Mesenchymal stem cell (in vitro differentiated cells and primary cell): Measurements from ENCODE around the gene SREBF1.
A peak's percentile ranks its signal among the peaks of the same experiment; 100 is the strongest.

ENCODE experiments used
- DNase-seq: peaks from one replicate; pipeline ENCODE4 v3.0.0-alpha.2; 2013
- H2AFZ ChIP-seq: one replicate; pipeline ENCODE4 v1.6.1; 2013; ENCODE audit warnings: low read depth, mild to moderate bottlenecking, control low read depth, inconsistent platforms, low read length, moderate library complexity
- H2AK5ac ChIP-seq: 2 replicates; pipeline ENCODE4 v1.6.1; 2013; ENCODE audit warnings: low read length, moderate library complexity, mild to moderate bottlenecking, inconsistent platforms; ENCODE audit not compliant: severe bottlenecking
- H2BK120ac ChIP-seq: one replicate; pipeline ENCODE4 v1.6.1; 2013; ENCODE audit warnings: low read depth, mild to moderate bottlenecking, inconsistent platforms, low read length, moderate library complexity
- H2BK12ac ChIP-seq, 2 experiments: one replicate each; pipeline ENCODE4 v1.6.1; 2013; ENCODE audit warnings: inconsistent platforms in 2 of 2, low read length in 2 of 2, mild to moderate bottlenecking in 2 of 2, moderate library complexity in 2 of 2, control low read depth in 1 of 2
- H2BK15ac ChIP-seq: one replicate; pipeline ENCODE4 v1.6.1; 2013; ENCODE audit warnings: mild to moderate bottlenecking, low read depth, inconsistent platforms; ENCODE audit not compliant: poor library complexity, severe bottlenecking
- H2BK5ac ChIP-seq: 2 replicates; pipeline ENCODE4 v1.6.1; 2013; ENCODE audit warnings: low read depth, mild to moderate bottlenecking, low read length, control low read depth, inconsistent platforms; ENCODE audit not compliant: poor library complexity, severe bottlenecking
- H3K14ac ChIP-seq, 2 experiments: one replicate each; pipeline ENCODE4 v1.6.1; 2013; ENCODE audit warnings: inconsistent platforms in 2 of 2, low read length in 2 of 2, control low read depth in 1 of 2, mild to moderate bottlenecking in 1 of 2, moderate library complexity in 1 of 2
- H3K18ac ChIP-seq, 2 experiments: one replicate each; pipeline ENCODE4 v1.6.1; 2013; ENCODE audit warnings: inconsistent platforms in 2 of 2, low read length in 2 of 2, control low read depth in 1 of 2, low read depth in 1 of 2, mild to moderate bottlenecking in 1 of 2
- H3K23ac ChIP-seq, 2 experiments: one replicate each; pipeline ENCODE4 v1.6.1; 2013; ENCODE audit warnings: inconsistent platforms in 2 of 2, low read length in 2 of 2, mild to moderate bottlenecking in 2 of 2, moderate library complexity in 2 of 2, control low read depth in 1 of 2
- H3K27ac ChIP-seq: 2 replicates; pipeline ENCODE4 v1.5.1; 2013; ENCODE audit warnings: mild to moderate bottlenecking, moderate library complexity, low read length, control low read depth, inconsistent platforms; ENCODE audit not compliant: poor library complexity, severe bottlenecking
- H3K27me3 ChIP-seq, 2 experiments: 2 replicates each; pipeline versions ENCODE4 v1.6.1 to v1.7.0; 2013; ENCODE audit warnings: low read length in 2 of 2, mild to moderate bottlenecking in 2 of 2, moderate library complexity in 2 of 2, control low read depth in 1 of 2, inconsistent platforms in 1 of 2; ENCODE audit not compliant: control insufficient read depth in 1 of 2, insufficient read depth in 1 of 2
- H3K36me3 ChIP-seq, 2 experiments: 2 replicates each; pipeline versions ENCODE4 v1.6.1 to v1.7.0; 2013; ENCODE audit warnings: low read length in 2 of 2, control low read depth in 1 of 2, inconsistent platforms in 1 of 2, low read depth in 1 of 2, mild to moderate bottlenecking in 1 of 2; ENCODE audit not compliant: insufficient read depth in 2 of 2, control insufficient read depth in 1 of 2
- H3K4ac ChIP-seq, 2 experiments: one replicate each; pipeline ENCODE4 v1.6.1; 2013; ENCODE audit warnings: inconsistent platforms in 2 of 2, low read length in 2 of 2, mild to moderate bottlenecking in 2 of 2, moderate library complexity in 2 of 2, control low read depth in 1 of 2, low read depth in 1 of 2
- H3K4me1 ChIP-seq: 2 replicates; pipeline ENCODE4 v1.6.1; 2013; ENCODE audit warnings: low read depth, low read length, control low read depth; ENCODE audit not compliant: control insufficient read depth, insufficient read depth
- H3K4me2 ChIP-seq: 2 replicates; pipeline ENCODE4 v1.6.1; 2013; ENCODE audit warnings: low read length, mild to moderate bottlenecking, inconsistent platforms; ENCODE audit not compliant: poor library complexity, severe bottlenecking
- H3K4me3 ChIP-seq, 2 experiments: 2 replicates each; pipeline versions ENCODE4 v1.5.1 to v1.7.0; 2013; ENCODE audit warnings: low read length in 2 of 2, mild to moderate bottlenecking in 2 of 2, control low read depth in 1 of 2, low read depth in 1 of 2; ENCODE audit not compliant: insufficient read depth in 1 of 2
- H3K79me1 ChIP-seq: replicated peaks from 2 replicates; pipeline ENCODE4 v1.6.1; 2013; ENCODE audit warnings: mild to moderate bottlenecking, control low read depth, low read length, inconsistent platforms; ENCODE audit not compliant: poor library complexity, severe bottlenecking
- H3K9ac ChIP-seq: 2 replicates; pipeline ENCODE4 v1.7.0; 2013; ENCODE audit warnings: mild to moderate bottlenecking, low read length, moderate library complexity
- H3K9me3 ChIP-seq: 2 replicates; pipeline ENCODE4 v1.7.0; 2013; ENCODE audit warnings: mild to moderate bottlenecking, low read length; ENCODE audit not compliant: control insufficient read depth
- H4K8ac ChIP-seq: one replicate; pipeline ENCODE4 v1.6.1; 2013; ENCODE audit warnings: inconsistent platforms, mild to moderate bottlenecking, low read length, moderate library complexity
- H4K91ac ChIP-seq: one replicate; pipeline ENCODE4 v1.6.1; 2013; ENCODE audit warnings: mild to moderate bottlenecking, low read length, inconsistent platforms
- WGBS: methylation state at CpG from one replicate; pipeline ENCODE4 v1.1.7; 2013; ENCODE audit warnings: mixed read lengths; 5-methylcytosine and 5-hydroxymethylcytosine counted together

SREBF1 gene

GRCh38 chr17:17843096-17843495, 6.3 kb upstream of the SREBF1 start:
- peaks cover 26% of the 10 kb centered on the region for H3K4me1 ChIP-seq
- peaks cover 13 to 32% of the 10 kb centered on the region in 2 experiments for H3K36me3 ChIP-seq
- no peak overlapping the region for H2BK12ac ChIP-seq
- no peak overlapping the region for H2BK5ac ChIP-seq
- no peaks in the 10 kb centered on the region for H3K27me3 ChIP-seq
- H3K18ac ChIP-seq: no peak overlapping the region
- no peak overlapping the region for H2BK120ac ChIP-seq
- no peak overlapping the region for H3K27ac ChIP-seq
- H3K23ac ChIP-seq: no peak overlapping the region
- H2BK15ac ChIP-seq: no peak overlapping the region
- no peak overlapping the region for H2AK5ac ChIP-seq
- H3K14ac ChIP-seq: no peak overlapping the region
- H4K91ac ChIP-seq: no peak overlapping the region
- H3K9me3 ChIP-seq: no peaks in the 10 kb centered on the region
- no peak overlapping the region for H3K4ac ChIP-seq
- no peak overlapping the region for H2AFZ ChIP-seq
- no peaks in the 10 kb centered on the region for H3K79me1 ChIP-seq
- H3K4me3 ChIP-seq: no peak overlapping the region
- H3K4me2 ChIP-seq: no peak overlapping the region
- no peak overlapping the region for H4K8ac ChIP-seq
- no peak overlapping the region for H3K9ac ChIP-seq
- 92% methylated on average over 3 of the region's 4 CpGs for WGBS
- no peak for DNase-seq

GRCh38 chr17:17842111-17842876, 5.5 kb upstream of the SREBF1 start:
- Histone ChIP-seq H3K9me3 (no peaks in the 10 kb centered on the region), H3K4me2 (no peak overlapping the region), H3K4me3 (no peak overlapping the region), H3K27ac (no peak overlapping the region), H4K8ac (peak overlapping the region; percentile 94), H3K23ac (no peak overlapping the region), H3K18ac (peak overlapping the region; percentile 97 to 99), H2AK5ac (no peak overlapping the region), H3K4ac (peak overlapping the region; percentile 20 to 54), H3K79me1 (no peaks in the 10 kb centered on the region), H3K4me1 (peaks cover 30% of the 10 kb centered on the region), H3K36me3 (peaks cover 9 to 24% of the 10 kb centered on the region in 2 experiments), H2AFZ (no peak overlapping the region), H2BK12ac (peak overlapping the region; percentile 99), H2BK5ac (no peak overlapping the region), H3K27me3 (no peaks in the 10 kb centered on the region), H2BK15ac (peak overlapping the region; percentile 60), H3K14ac (peak overlapping the region in 1 of 2 experiments; percentile 62), H3K9ac (no peak overlapping the region), H4K91ac (peak overlapping the region; percentile 91), H2BK120ac (peak overlapping the region; percentile 64)
- WGBS: 95% methylated on average over 8 of the region's 9 CpGs
- no peak for DNase-seq

GRCh38 chr17:17841601-17842025, 4.8 kb upstream of the SREBF1 start:
- peak; percentile 57 for DNase-seq
- no peaks in the 10 kb centered on the region for H3K27me3 ChIP-seq
- H2BK15ac ChIP-seq: no peak overlapping the region
- H4K8ac ChIP-seq: peak overlapping the region; percentile 94
- peaks cover 2 to 17% of the 10 kb centered on the region in 2 experiments for H3K36me3 ChIP-seq
- H2AFZ ChIP-seq: no peak overlapping the region
- peak overlapping the region; percentile 100 for H4K91ac ChIP-seq
- no peak overlapping the region for H2BK5ac ChIP-seq
- H3K23ac ChIP-seq: no peak overlapping the region
- H2BK12ac ChIP-seq: peak overlapping the region; percentile 99
- H2AK5ac ChIP-seq: peak overlapping the region; percentile 40
- H3K4ac ChIP-seq: peak overlapping the region; percentile 35 to 93
- H3K18ac ChIP-seq: peak overlapping the region; percentile 97 to 99
- WGBS: 100% methylated on average over 1 of the region's 1 CpG
- H3K9ac ChIP-seq: peak overlapping the region; percentile 90
- H3K14ac ChIP-seq: peak overlapping the region in 1 of 2 experiments; percentile 82
- no peak overlapping the region for H2BK120ac ChIP-seq
- H3K4me2 ChIP-seq: no peak overlapping the region
- H3K79me1 ChIP-seq: no peaks in the 10 kb centered on the region
- peaks cover 28% of the 10 kb centered on the region for H3K4me1 ChIP-seq
- H3K4me3 ChIP-seq: no peak overlapping the region
- H3K27ac ChIP-seq: peak overlapping the region; percentile 17
- H3K9me3 ChIP-seq: no peaks in the 10 kb centered on the region

DNA sequence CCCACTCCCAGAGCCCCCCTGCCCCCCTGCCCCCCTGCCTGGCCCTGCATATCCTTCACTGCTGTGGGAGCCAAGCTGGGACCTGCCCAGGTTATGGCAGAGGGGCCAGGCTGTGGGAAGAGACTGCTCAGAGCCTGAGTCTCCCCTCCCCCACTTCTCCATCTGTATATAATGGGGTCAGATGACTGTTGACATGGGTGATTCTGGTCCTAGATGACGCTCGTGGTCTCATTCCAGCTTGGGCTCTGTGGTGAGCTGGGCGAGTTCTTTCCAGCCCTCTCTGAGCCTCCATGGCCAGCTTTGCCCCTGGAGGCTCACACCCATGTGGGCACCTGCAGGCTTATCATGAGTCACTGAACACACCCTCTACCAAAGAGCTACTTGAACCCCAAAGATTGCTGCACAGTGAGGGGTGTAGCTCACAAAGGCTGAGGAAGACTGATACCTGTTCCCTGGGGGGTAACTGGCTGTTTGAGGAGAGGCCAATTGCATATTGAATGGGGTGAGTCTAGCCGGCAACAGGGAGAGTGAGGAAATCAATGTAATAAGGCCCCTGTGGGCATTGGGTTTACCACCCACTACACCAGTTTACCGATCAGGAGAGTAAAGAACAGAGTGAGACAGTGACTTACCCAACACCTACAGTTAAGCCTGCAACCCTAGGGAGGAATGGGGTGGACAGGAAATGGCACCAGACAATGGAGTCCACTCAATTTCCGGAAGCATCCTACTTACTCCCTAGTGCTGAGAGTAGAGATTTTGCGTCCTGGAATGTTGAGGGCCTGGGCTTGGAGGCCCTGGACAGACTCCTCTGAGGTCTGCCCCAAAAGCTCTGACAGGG, 4.2 kb upstream of the SREBF1 start:
- peaks cover 29% of the 10 kb centered on the region for H3K4me1 ChIP-seq
- H2AFZ ChIP-seq: no peak overlapping the region
- no peaks in the 10 kb centered on the region for H3K9me3 ChIP-seq
- 41% methylated on average over 4 of the region's 7 CpGs for WGBS
- H2BK5ac ChIP-seq: no peak overlapping the region
- peak overlapping the region; percentile 69 to 93 for H3K4ac ChIP-seq
- peak overlapping the region; percentile 69 for H2AK5ac ChIP-seq
- peak; percentile 80 for DNase-seq
- peak overlapping the region; percentile 100 for H4K91ac ChIP-seq
- H2BK12ac ChIP-seq: peak overlapping the region; percentile 29 to 99
- no peaks in the 10 kb centered on the region for H3K79me1 ChIP-seq
- H4K8ac ChIP-seq: peak overlapping the region; percentile 96
- H3K9ac ChIP-seq: peak overlapping the region; percentile 90
- peaks cover 0 to 11% of the 10 kb centered on the region in 2 experiments for H3K36me3 ChIP-seq
- peak overlapping the region; percentile 100 for H2BK120ac ChIP-seq
- no peak overlapping the region for H3K4me2 ChIP-seq
- H3K27me3 ChIP-seq: no peaks in the 10 kb centered on the region
- peak overlapping the region in 1 of 2 experiments; percentile 31 for H3K14ac ChIP-seq
- H3K18ac ChIP-seq: peak overlapping the region; percentile 97 to 99
- H2BK15ac ChIP-seq: peak overlapping the region; percentile 96
- H3K27ac ChIP-seq: peak overlapping the region; percentile 84
- H3K23ac ChIP-seq: no peak overlapping the region
- no peak overlapping the region for H3K4me3 ChIP-seq
